Gastrocnemius medialis (tissue), 4 donors: ENCODE results near the gene TCF12.

ENCODE experiments used
- POLR2A ChIP-seq, 2 donors: fragments of 450-650 bp; IDR thresholded peaks; one replicate each; pipeline ENCODE4 v1.6.1; 2017; ENCODE audit warnings: antibody characterized with exemption in 2 of 2, mild to moderate bottlenecking in 2 of 2, moderate library complexity in 2 of 2
- TF ChIP-seq, protein P1 (sequence below), 5 experiments: fragments of 450-650 bp in 3 of 5; fragments of 200-600 bp in 2 of 5; sonication (generic) in 2 of 5; IDR thresholded peaks in 4 of 5; conservative IDR thresholded peaks in 1 of 5; 1 replicate in 4 of 5; 2 replicates in 1 of 5; pipeline ENCODE4 v1.5.1; 2016 to 2019; ENCODE audit warnings: antibody characterized with exemption in 5 of 5, mild to moderate bottlenecking in 3 of 5, moderate library complexity in 3 of 5

DNA sequence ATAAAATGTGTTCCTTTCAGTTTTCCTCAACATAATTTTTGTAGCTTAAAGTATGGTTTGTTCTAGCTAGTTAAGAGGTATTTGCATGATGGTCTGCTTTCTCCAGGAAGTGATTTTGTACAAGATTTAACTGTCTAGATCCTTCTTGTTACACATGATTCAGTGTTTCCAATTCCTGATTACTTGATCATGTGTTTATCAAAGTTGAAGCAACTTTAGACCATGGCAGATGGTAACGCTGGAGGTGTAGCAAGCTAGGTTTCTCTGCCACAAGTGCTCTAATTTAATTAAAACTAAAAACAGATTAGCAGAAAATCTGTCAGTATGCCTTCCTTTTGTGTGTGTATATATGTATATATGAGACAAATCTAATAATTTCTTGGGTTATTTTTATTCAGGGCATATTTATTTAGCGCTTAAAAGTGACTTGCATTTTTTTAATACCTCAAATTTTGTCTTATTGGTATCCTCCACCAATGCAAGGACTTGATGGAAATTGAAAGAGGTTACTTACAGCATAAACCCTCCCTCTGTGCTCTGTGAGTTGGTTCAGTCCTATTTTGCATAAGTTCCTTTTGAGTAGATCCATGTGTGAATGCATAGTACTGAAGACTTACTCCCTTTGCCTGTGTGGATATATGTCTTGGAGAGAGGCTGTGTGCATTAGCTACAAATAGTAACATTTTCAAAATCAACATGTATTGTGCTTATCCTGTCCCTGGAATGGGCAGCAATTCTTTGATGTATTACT lies 300.6 kb downstream of the TCF12 start:
- TF ChIP-seq, protein P1, sequence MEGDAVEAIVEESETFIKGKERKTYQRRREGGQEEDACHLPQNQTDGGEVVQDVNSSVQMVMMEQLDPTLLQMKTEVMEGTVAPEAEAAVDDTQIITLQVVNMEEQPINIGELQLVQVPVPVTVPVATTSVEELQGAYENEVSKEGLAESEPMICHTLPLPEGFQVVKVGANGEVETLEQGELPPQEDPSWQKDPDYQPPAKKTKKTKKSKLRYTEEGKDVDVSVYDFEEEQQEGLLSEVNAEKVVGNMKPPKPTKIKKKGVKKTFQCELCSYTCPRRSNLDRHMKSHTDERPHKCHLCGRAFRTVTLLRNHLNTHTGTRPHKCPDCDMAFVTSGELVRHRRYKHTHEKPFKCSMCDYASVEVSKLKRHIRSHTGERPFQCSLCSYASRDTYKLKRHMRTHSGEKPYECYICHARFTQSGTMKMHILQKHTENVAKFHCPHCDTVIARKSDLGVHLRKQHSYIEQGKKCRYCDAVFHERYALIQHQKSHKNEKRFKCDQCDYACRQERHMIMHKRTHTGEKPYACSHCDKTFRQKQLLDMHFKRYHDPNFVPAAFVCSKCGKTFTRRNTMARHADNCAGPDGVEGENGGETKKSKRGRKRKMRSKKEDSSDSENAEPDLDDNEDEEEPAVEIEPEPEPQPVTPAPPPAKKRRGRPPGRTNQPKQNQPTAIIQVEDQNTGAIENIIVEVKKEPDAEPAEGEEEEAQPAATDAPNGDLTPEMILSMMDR (IDR thresholded peaks at IDR 0.05 in 4 of 5, conservative IDR thresholded peaks at IDR 0.05 in 1 of 5): no peak
- no peak for TF ChIP-seq POLR2A (IDR thresholded peaks at IDR 0.05)
